Activated B cell treated with CpG ODN at 0.5 μM for 24 hours (primary cell): Measurements from ENCODE around the gene DYRK1A. TPM values are rescaled to one million over a fixed set of nuclear protein-coding genes. Genes with fewer than 3 reads are reported as not detected.
A peak's percentile ranks its signal among the peaks of the same experiment; 100 is the strongest.

Source experiments
- ATAC-seq: fragments of 200-7000 bp; cut with Tn5 transposase; one replicate; pipeline ENCODE4 v1.10.0; 2021; ENCODE audit warnings: low read depth, mild to moderate bottlenecking, moderate library complexity
- CTCF ChIA-PET: fragments of 350-600 bp; sonication (Branson Sonifier 250); formaldehyde crosslinking; loops from one replicate; lab custom pipeline; 2021; ENCODE audit warnings: antibody characterized with exemption; lab: Charles Lee
- POLR2A ChIA-PET: fragments of 350-600 bp; sonication (Branson Sonifier 250); formaldehyde crosslinking; loops from one replicate; lab custom pipeline; 2021; ENCODE audit warnings: antibody characterized with exemption; lab: Charles Lee
- DNase-seq: peaks from one replicate; pipeline ENCODE4 v3.0.0; 2022
- H3K27ac Mint-ChIP-seq: one replicate; pipeline ENCODE4 v1.8.0; 2020; ENCODE audit warnings: mixed read lengths
- H3K27me3 Mint-ChIP-seq: one replicate; pipeline ENCODE4 v1.8.0; 2021; ENCODE audit warnings: mixed read lengths
- H3K36me3 Mint-ChIP-seq: one replicate; pipeline ENCODE4 v1.8.0; 2021; ENCODE audit warnings: low read depth, mixed read lengths
- H3K4me1 Mint-ChIP-seq: one replicate; pipeline ENCODE4 v1.8.0; 2021; ENCODE audit warnings: mixed read lengths
- H3K4me3 Mint-ChIP-seq: one replicate; pipeline ENCODE4 v1.8.0; 2020; ENCODE audit warnings: mild to moderate bottlenecking, mixed read lengths
- H3K9me3 Mint-ChIP-seq: one replicate; pipeline ENCODE4 v1.8.0; 2020; ENCODE audit warnings: mixed read lengths
- intact Hi-C: fragments of 100-400 bp; cut with micrococcal nuclease; formaldehyde crosslinking; loops from one replicate; pipeline ENCODE4 v1.15.1; 2024
- total RNA-seq: library from RNA; stranded (reverse); gene quantifications from 2 replicates; pipeline ENCODE4 v1.2.3, GENCODE V29; 2022
- TF ChIP-seq, protein P1 (sequence below): fragments of 200-600 bp; IDR thresholded peaks from one replicate; pipeline ENCODE4 v1.8.0; 2022; ENCODE audit warnings: antibody characterized with exemption, mild to moderate bottlenecking

DYRK1A gene
- total RNA-seq, 1 donor from 2014 or later: 99.9 TPM

DNA sequence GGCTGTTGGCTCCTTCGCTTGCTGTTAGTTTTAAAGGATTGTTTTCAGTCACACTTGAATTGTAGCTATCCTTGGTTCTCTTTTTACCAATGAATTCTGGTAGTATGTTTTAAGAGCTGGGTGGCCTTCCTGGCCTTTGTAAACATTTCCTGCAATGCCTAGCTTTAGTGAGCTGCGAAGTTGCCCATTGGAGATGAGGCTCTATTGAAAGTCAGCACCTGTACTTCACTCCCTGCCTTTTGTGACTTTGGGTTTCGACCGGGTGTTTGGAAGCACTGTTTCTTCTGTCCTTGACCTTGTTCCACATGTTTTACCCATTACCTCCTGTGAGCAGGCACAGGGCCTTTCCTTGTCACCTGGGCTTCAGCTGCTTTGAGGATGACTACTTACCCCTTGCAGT lies 64.7 kb downstream of the DYRK1A start:
- ATAC-seq (no peak), DNase-seq (no peak)
- TF ChIP-seq, protein P1, sequence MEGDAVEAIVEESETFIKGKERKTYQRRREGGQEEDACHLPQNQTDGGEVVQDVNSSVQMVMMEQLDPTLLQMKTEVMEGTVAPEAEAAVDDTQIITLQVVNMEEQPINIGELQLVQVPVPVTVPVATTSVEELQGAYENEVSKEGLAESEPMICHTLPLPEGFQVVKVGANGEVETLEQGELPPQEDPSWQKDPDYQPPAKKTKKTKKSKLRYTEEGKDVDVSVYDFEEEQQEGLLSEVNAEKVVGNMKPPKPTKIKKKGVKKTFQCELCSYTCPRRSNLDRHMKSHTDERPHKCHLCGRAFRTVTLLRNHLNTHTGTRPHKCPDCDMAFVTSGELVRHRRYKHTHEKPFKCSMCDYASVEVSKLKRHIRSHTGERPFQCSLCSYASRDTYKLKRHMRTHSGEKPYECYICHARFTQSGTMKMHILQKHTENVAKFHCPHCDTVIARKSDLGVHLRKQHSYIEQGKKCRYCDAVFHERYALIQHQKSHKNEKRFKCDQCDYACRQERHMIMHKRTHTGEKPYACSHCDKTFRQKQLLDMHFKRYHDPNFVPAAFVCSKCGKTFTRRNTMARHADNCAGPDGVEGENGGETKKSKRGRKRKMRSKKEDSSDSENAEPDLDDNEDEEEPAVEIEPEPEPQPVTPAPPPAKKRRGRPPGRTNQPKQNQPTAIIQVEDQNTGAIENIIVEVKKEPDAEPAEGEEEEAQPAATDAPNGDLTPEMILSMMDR: no peak
- CTCF ChIA-PET: no interaction called here
- Mint-ChIP-seq H3K27ac (no peak overlapping the region), H3K36me3 (peaks cover 39% of the 10 kb centered on the region), H3K4me3 (no peak overlapping the region), H3K27me3 (no peaks in the 10 kb centered on the region), H3K4me1 (peaks cover 55% of the 10 kb centered on the region), H3K9me3 (peaks cover 3% of the 10 kb centered on the region)
- POLR2A ChIA-PET: no interaction called here
- intact Hi-C loops: no loop called here

DNA sequence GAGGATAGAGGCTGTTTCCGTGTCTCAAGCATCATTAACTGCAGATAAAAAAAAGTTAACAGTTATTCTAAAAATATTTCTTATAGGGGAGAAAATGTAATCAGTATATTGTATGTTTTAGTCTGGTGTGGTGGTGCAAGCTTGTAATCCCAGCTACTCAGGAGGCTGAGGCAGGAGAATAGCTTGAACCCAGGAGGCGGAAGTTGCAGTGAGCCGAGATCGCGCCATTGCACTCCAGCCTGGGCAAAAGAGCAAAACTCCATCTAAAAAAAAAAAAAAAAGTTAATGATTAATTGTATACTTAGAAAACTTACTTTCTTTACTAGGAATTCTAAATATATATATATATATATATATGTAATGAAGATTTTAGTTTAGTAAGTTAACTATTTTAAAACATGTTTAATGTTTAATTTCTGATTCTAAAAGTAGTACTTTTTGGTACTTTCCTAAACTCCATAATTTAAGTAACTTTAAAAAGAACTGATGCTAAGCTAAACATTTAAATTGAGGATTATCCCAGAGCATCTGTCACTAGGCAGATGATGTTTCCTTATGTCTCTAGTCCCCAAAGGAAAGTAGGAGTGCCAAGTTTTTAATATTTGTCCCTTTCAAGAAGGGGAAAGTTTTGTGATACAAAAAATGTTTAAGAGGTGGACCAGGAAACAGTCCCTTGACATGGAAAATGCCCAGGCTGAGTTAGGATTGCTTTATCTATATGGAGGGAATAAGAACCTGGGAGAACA lies 66.3 kb downstream of the DYRK1A start:
- DNase-seq (no peak), ATAC-seq (no peak)
- ChIA-PET POLR2A (no interaction called here), CTCF (interaction anchor here (1.0 kb wide), 1 partner anchor 16 kb away, joined by 3 read pairs; no protein-coding TSS in a partner anchor)
- Mint-ChIP-seq H3K36me3 (peaks cover 32% of the 10 kb centered on the region), H3K27me3 (no peaks in the 10 kb centered on the region), H3K4me3 (no peak overlapping the region), H3K4me1 (peaks cover 51% of the 10 kb centered on the region), H3K9me3 (peaks cover 2% of the 10 kb centered on the region), H3K27ac (no peak overlapping the region)
- TF ChIP-seq, protein P1: no peak
- intact Hi-C loops: no loop called here

DNA sequence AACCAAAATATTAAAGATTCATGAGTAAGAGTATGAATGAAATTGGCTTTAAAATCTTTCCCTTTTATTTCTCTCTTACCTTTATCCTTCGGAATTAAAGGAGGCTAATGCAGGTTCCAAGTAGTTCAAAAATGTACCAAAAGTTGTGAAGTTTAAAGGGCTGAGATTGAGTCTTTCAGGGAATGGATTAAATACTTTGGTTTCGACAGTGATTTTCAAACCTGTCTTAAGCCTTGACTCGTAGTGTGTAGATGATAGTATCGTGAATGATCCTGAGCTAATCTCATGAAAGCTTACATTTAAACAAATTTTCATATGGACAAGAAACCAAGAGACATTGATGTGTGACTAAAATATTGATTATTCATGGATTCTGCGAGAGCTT lies 66.9 kb downstream of the DYRK1A start:
- Mint-ChIP-seq H3K36me3 (peaks cover 32% of the 10 kb centered on the region), H3K4me1 (peaks cover 46% of the 10 kb centered on the region), H3K4me3 (no peak overlapping the region), H3K9me3 (peaks cover 2% of the 10 kb centered on the region), H3K27me3 (no peaks in the 10 kb centered on the region), H3K27ac (peak overlapping the region; percentile 37)
- ChIA-PET POLR2A (no interaction called here), CTCF (interaction anchor here (1.0 kb wide), 1 partner anchor 17 kb away, joined by 3 read pairs; no protein-coding TSS in a partner anchor)
- no peak for ATAC-seq
- intact Hi-C loops: no loop called here
- TF ChIP-seq, protein P1: no peak
- no peak for DNase-seq

DNA sequence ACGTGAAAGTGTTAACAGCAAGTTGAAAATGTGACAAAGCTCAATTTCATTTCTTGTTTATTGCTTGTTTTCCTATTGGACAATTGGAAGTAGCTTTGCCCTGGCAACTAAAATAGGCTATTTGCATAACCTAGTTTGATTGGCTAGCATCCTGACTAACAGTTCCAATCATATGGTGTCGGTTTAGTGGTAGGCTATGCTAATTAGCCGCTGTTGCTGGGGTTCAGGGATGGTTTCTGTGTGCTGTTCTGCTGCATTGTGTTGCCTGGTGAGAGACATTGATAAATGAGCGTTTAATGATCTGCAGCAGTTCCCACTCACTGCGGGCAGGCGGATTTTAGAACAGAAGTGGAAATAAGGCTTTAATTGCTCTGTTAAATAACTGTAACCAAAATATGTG lies 68.5 kb downstream of the DYRK1A start:
- Mint-ChIP-seq H3K27me3 (no peaks in the 10 kb centered on the region), H3K27ac (no peak overlapping the region), H3K4me3 (no peak overlapping the region), H3K36me3 (peaks cover 28% of the 10 kb centered on the region), H3K4me1 (peaks cover 43% of the 10 kb centered on the region), H3K9me3 (no peaks in the 10 kb centered on the region)
- DNase-seq (no peak), ATAC-seq (peak; percentile 95)
- TF ChIP-seq, protein P1: no peak
- POLR2A ChIA-PET: no interaction called here
- intact Hi-C loops: loop anchor here (1.0 to 5.0 kb wide), 3 partner anchors 8 to 168 kb away; partner anchors contain the start of genes DYRK1A and VPS26C
- CTCF ChIA-PET: interaction anchor here (1.3 kb wide), 1 partner anchor 29 kb away, joined by 3 read pairs; no protein-coding TSS in a partner anchor

DNA sequence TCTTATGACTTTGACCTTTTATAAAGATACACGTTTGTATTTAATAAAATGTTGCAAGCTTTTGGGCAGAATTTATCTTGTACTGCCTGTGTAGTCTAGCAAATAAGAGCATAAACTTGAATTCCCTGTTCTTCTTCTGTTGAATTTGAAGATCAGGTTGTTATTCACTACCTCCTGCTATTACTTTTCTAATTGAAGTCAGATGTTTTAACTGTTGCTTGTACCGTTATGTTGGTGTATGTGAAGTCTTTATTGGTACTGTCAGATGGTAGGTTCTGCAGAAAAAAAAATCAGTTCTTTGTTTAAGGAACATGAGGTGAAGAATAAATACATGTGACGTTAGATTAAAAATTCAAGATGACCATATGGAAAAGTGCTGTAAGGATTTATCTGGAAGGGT lies 69.1 kb downstream of the DYRK1A start:
- no peak for ATAC-seq
- ChIA-PET POLR2A (no interaction called here), CTCF (interaction anchor here (1.3 kb wide), 1 partner anchor 28 kb away, joined by 3 read pairs; no protein-coding TSS in a partner anchor)
- intact Hi-C loops: loop anchor here (1.0 to 5.0 kb wide), 3 partner anchors 8 to 168 kb away; partner anchors contain the start of genes DYRK1A and VPS26C
- peaks cover 40% of the 10 kb centered on the region for H3K4me1 Mint-ChIP-seq
- DNase-seq: no peak
- TF ChIP-seq, protein P1: no peak
- no peak overlapping the region for H3K27ac Mint-ChIP-seq
- no peaks in the 10 kb centered on the region for H3K27me3 Mint-ChIP-seq
- peaks cover 22% of the 10 kb centered on the region for H3K36me3 Mint-ChIP-seq
- H3K9me3 Mint-ChIP-seq: no peaks in the 10 kb centered on the region
- no peak overlapping the region for H3K4me3 Mint-ChIP-seq
